Measurements from ENCODE around the gene CCL17.
"Not testable (repeated sequence)": the region's sequence is repeated elsewhere in the genome, so short reads cannot be mapped to it uniquely, and the experiment has no call there.

Gene CCL17

GRCh38 chr16:57403965-57404817, at the start of gene CCL17:
Gene CCL17 (plus strand): TSS chr16:57404767. CDS start chr16:57413933, 9,166 bp downstream.
- DNase-seq = no peak

GRCh38 chr16:57355898-57356414, 48.6 kb upstream of the CCL17 start:
- no peak for DNase-seq

DNA sequence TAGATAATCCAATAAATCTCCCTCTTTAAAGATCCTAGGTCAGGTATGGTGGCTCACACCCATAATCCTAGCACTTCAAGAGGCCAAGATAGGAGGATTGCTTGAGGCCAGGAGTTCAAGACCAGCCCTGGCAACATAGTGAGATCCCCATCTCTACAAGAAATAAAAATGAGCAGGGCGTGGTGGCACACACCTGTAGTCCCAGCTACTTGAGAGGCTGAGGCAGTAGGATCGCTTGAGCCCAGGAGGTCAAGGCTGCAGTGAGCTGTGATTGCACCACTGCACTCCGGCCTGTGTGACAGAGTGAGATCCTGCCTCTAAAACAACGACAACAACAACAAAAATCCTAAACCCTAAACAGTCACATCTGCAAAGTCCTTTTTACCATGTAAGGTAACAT, 48.0 kb upstream of the CCL17 start:
- DNase-seq = no peak

- no peak for DNase-seq
These were observed 47.1 kb upstream of the CCL17 start for GRCh38 chr16:57357330-57358085.

DNA sequence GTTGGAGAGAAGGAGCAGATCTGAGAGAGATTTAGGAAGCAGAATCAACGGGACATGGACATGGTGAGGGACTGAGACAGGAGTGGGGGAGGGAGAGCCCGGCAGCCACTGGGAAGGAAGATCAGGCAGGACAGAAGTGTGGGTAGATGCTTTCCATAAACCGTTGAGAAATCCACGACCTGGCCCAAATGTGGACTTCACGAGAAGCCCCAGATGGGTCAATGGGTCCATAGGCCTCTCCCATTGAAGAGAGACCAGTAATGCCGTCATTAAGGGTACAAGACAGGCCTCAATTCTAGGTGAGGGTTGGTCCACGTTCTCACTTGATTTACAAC, 46.5 kb upstream of the CCL17 start:
- DNase-seq = no peak

- DNase-seq = no peak
These were observed 46.0 kb upstream of the CCL17 start, which contains the start of gene CCL22 for GRCh38 chr16:57358527-57359095. Gene CCL22 (plus strand): TSS chr16:57358783. CDS start chr16:57358817, 34 bp downstream.

DNA sequence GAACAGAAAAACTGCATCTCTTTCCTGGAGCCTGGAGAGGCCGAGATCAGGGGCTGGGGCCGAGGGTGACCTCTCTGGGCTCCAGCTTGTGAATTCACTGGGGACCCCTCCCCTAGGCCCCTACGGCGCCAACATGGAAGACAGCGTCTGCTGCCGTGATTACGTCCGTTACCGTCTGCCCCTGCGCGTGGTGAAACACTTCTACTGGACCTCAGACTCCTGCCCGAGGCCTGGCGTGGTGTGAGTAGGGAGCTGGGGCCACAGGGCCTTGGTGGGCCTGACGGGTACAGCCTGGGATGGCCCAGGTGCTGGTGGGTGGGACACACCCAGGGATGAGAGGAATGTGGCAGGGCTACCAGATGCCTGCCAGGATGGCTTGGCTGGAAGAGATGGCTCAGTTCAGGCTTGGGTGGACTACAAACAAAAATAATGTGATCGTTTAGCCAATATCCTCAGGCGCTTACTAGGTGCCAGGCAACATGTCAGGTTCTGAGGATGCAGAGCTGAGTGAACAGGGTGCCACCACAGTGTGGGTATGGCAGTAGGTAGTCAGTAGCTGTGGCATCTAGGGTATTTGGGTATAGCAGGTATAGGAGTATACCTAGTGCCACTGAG, 44.1 kb upstream of the CCL17 start:
- DNase-seq = no peak

- no peak for DNase-seq
These were observed 43.2 kb upstream of the CCL17 start for GRCh38 chr16:57361404-57361803.

- no peak for DNase-seq
These were observed 40.4 kb upstream of the CCL17 start for GRCh38 chr16:57364143-57364542.

GRCh38 chr16:57366544-57367040, 38.0 kb upstream of the CCL17 start:
- no peak for DNase-seq

DNA sequence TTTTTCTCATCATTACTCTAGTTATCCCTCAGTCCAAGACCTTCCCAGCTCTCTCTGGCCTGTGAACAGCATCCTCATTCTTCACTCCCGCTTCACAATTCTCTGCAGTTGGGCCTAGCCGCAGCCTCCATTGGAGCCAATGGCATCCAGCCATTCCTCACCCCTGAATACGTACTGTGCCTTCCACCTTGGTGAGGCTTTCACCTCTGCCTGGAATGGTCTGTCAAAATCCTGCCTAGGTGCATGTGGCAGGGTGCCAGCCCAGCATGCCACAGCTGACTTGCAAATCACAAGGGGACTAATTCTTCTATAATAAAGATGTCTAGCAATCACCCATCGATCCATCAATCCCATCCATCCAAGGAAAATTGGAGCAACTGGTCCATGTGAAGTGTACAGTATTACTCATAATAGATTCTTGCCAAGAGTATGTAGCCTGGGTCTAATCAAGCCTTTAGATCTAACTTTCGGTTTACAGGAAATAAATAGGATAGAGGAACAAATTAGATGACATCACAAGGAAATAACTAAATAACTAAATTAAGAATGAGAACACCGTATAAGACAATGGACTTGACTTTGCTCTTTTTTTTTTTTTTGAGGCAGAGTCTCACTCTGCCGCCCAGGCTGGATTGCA, 37.3 kb upstream of the CCL17 start:
- DNase-seq = no peak

- DNase-seq = no peak
These were observed 32.8 kb upstream of the CCL17 start for GRCh38 chr16:57371494-57372371.

GRCh38 chr16:57372372-57373116, 32.0 kb upstream of the CCL17 start, which contains the start of gene CX3CL1:
Gene CX3CL1 (plus strand): TSS chr16:57372490. CDS start chr16:57372569, 79 bp downstream.
- DNase-seq = no peak

- DNase-seq = no peak
These were observed 31.2 kb upstream of the CCL17 start for GRCh38 chr16:57373117-57373947.

- no peak for DNase-seq
These were observed 30.5 kb upstream of the CCL17 start for GRCh38 chr16:57374067-57374534.

GRCh38 chr16:57374925-57375465, 29.6 kb upstream of the CCL17 start:
- not testable (repeated sequence) for DNase-seq

DNA sequence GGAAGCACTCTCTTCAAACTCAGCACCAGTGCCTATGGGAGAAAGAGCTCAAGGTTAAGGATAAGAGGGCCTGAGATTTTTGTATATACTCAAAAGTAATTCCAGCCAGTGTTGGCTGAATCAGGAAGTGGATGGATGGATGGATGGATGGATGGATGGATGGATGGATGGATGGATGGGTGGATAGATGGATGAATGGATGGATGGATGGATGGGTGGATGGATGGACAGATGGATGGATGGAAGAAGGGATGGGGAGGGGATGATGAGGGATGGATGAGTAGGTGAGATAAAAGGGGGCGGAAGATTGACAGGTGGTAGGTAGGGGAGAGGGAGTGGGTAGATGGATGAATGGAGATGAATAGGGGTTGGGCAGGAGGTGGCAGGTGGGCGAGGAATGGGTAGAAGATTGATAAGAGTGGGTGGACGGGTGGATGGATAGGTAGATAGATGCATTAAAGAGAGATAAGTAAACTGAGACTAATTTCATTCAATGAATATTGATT, 28.2 kb upstream of the CCL17 start:
- DNase-seq = no peak

DNA sequence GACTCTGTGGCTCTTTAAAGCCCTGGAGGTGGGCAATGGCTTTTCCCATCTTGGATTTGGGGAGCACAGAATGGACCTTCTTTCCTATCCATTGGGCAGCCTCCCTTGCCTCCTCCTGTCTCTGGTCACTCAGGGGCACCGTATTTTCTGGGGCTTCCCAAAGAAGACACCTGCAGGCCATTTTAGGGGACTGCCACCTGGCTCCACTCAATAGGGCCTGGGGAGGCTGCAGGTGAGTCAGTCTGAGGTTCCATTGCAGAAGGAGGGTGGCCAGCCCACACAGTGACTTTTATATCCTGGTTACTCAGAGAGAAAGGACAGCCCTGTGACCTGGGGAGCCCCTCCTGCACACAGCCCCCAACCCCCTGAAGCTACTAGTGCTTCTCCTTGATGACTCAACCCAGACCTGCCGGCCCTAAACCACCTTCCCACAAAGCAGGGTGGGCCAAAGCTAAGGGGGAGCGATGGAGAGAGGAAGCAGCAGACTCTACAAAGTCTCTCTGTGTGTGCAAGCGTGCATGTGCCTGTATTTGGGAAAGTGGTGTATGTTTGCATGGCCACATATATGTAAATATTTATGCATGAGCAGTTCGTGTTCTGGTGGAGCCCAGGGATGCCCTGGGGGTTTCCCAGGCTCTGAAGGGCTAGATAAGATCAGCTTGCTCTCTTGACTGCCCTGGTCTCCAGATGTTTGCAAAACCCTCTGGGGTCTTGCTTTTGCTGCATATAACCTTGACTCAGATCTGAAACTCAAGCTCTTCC, 27.3 kb upstream of the CCL17 start:
- no peak for DNase-seq

All from activated effector memory CD4-positive, alpha-beta T cell treated with Interleukin-2 at 50 U/mL for 16 hours (primary cell).